ENCODE measurements around the gene LAMC1.

LAMC1 gene

DNA sequence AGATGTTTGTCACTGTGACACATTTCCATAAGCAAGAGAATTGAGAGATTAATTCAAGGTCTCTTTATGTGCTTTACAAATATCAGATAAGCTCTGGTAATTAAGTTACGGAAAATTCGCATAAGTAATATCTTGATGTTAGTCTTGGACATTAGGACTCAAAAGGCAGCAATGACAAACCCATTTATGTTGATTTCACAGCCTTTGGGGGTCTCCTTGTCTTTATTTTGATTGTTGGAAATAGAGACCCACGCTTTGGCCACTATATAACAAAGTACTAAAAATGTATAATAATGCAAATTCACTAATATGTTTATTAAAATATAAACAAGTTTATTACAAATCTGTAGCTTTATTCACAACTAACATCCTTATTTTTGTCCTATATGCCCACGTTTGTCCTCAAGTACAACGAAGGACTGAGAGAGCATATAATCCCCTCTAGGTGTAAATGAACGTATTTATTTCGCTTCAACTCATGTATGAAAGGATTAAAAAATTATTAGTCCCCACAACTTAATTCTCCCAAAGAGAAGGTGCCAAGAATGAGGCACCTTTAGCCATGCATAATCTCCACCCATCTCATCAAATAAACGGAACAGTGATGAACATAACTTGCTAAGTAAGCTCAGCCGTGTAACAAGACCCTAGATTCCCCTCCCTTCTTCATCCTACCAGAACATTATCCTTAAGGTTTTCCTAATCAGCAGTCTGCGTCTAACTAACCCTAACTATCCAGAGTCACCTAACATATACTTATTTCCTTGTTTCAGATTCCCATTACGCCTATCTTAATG is 1.6 kb upstream of the LAMC1 start:
- no peak for DNase-seq (ENCODE audit: low read depth in 2 of 2)

GRCh38 chr1:183022202-183023145 is 746 bp upstream of the LAMC1 start:
- no peak for DNase-seq (ENCODE audit: low read depth in 2 of 2)

- no peak for DNase-seq (ENCODE audit: low read depth in 2 of 2)
Observed at GRCh38 chr1:183023601-183024316, 539 bp downstream of the LAMC1 start.

DNA sequence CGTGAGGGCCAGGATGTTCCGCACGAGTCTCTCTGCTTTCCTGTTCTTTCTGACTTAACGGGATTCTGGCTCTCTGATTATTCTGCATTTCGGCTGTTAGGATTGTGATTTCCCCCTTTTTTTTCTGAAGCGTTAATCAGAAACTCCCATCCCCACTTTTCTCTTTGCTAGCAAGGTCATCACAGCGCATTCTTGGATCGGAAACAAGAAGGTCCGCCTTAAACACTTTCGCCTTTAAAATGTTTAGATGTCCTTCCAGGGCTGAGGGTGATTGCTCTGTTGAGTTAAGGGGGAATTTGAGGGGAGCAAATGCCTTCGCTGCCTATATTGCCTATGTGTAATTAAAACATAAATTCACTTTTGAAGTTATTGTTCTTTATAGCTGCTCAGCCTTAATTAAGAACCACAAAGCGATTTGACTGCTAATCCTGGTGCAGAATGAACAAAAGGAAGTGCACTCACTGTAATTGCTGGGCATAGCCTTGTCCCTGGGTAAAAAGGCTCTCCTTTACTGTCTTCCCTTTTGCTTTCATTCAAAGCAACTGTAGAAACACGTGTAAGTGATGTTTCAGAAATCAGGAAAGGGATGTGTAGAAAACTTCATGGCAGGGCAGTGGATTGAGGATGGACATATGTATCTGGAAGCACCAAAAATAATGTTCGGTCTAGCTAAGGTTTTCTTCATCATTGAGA is 1.2 kb downstream of the LAMC1 start:
- DNase-seq (ENCODE audit: low read depth in 2 of 2), result no peak

DNA sequence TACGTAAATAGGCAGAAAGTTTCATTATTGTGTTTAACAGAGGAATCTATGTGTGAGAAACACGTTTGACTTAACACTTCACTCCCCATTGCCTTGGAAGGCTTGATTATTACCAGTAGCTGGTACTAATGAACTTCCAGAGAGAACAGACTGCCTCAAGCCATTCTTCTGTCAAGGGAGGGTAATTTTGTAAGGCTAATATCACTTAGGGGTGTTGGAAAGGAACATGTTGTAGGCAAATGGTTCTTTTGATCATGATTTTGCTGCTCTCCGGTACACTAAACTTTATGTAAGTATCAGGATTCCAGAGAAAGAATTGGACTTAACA is 1.8 kb downstream of the LAMC1 start:
- no peak for DNase-seq (ENCODE audit: low read depth in 2 of 2)

- no peak for DNase-seq (ENCODE audit: low read depth in 2 of 2)
Observed at GRCh38 chr1:183025782-183026774, 2.9 kb downstream of the LAMC1 start.

DNA sequence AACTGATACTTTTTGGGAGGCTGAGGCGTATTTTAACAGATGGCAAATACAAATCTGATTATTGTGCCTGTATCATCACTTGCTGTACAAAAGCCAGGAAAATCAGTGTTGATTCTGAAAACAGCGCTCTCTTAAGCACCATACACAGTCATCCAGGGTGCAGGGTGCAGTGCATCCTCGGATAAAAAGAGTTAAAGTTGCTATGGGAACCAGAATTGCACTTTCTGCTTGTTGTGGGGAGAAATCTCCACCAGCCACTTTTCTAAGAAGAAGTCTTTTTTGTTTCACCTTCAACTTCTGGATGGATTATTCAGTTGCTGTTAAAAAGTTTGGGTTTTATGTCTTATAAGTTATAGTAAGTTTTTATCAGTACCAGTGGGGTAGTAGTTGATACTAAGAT is 3.8 kb downstream of the LAMC1 start:
- DNase-seq (ENCODE audit: low read depth in 2 of 2), result no peak

DNA sequence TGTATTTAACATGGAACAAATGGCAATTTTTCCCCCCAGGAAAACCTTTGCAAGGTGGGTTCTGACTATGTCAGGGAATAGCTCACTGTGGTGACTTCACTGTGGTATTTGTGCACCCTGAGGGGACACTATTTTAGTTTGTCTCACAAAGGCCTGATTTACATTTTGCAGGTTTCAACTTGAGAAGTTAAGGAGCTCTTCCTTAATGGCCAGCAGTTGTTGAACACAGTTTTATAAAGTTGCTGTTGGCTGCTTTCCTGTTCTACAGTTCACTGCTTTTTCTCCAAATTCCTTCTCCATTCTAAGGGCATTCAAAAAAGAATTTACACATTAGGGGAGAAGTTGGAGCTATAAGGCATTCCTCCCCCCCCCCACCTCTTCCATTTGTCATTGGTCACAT is 4.6 kb downstream of the LAMC1 start:
- DNase-seq (ENCODE audit: low read depth in 2 of 2), result no peak

- no peak for DNase-seq (ENCODE audit: low read depth in 2 of 2)
Observed at GRCh38 chr1:183029591-183030000, 6.4 kb downstream of the LAMC1 start.

GRCh38 chr1:183030053-183030452 is 6.8 kb downstream of the LAMC1 start:
- DNase-seq (ENCODE audit: low read depth in 2 of 2), result no peak

DNA sequence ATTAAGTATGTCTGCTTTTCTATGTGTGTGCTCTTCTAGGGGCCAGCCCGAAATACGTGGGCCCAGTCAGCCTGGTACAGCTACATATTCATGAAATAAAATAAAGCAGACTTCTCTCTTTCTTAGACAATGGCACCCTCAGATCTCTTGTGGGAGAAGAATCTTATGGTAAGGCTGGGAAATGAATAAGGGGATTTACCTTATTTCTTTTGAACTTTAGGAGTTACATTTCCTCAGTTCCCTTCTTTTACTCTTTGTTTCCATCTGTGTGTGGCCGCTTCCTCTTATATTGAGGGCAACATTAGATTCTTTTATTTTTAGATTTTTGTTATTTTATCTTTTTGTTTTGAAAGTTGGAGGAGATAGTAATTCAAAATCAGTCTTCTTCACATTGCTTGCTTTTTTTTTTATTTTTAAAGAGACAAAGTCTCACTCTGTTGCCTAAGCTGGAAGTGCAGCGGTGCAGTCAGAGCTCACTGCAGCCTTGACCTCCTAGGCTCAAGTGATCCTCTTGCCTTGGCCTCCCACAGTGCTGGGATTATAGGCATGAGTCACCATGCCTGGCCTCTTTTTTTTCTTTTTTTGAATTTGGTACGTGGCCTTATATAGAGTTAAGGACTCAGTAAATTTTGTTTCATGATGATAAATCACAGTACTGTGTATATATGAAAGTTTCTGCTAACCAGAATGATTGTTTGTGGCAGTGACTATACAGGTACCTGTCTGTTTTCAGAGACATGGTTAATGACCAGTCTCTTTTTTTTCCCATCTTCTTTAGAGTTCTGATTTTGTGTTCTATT is 9.1 kb downstream of the LAMC1 start:
- DNase-seq (ENCODE audit: low read depth in 2 of 2), result no peak

DNA sequence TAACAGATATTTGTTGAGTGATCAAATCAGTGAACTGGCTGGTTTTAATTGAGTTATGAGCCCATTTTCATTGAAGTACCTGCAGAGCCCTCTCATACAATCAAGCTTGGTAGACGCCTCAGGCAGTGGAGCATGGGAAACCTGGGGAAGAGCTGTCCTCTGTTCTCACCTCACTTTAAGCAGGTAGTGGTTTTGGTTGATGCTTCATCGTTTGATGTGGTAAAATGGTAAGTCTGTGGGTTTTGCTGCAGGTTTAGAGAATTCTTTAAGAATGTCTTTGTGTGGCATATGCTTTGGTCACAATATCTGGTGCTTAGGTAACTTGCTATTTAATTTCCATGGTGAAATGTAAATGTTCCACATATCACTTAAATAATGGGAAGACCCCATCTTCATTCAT is 10.0 kb downstream of the LAMC1 start:
- no peak for DNase-seq (ENCODE audit: low read depth in 2 of 2)

DNA sequence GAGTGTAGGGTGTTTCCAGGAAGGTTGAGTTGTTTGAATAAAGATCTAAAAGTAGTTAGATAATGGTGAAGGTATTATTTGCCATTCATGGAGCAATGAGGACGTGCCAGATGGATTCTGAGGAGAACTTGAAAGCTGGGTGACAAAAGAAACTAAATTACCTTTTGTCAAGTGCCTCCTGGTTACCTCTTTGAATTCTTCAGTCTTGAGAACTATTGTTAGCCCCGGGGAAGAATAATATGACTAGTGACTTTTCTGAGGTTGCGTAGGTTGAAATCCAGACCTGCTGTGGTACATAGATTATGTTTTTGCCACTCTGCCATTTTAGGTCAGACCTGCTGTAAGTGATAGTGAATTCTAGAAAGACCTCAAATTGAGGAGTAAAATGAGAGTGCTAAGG is 11.5 kb downstream of the LAMC1 start:
- DNase-seq (ENCODE audit: low read depth in 2 of 2), result no peak

- DNase-seq (ENCODE audit: low read depth in 2 of 2), result no peak
Observed at GRCh38 chr1:183038333-183038866, 15.2 kb downstream of the LAMC1 start.

DNA sequence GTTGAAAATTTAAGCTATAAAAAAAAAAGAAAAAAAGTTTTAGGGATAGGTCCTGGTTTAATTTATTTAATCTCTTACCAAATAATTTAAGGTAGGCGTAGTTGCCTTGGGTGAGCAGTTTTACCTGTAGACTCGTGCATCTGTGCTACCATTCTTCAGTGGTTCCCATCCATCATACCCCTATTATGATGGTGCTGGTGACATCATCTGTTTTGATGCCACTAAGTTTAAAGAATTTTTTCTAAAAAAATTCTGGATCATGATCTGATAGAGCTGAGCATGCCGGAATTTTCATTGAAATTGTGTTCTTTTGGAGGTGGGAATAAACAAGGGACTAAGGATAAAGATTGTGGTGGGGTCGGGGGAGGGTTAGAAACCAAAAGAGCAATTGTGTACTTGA is 15.7 kb downstream of the LAMC1 start:
- DNase-seq (ENCODE audit: low read depth in 2 of 2), result no peak

DNA sequence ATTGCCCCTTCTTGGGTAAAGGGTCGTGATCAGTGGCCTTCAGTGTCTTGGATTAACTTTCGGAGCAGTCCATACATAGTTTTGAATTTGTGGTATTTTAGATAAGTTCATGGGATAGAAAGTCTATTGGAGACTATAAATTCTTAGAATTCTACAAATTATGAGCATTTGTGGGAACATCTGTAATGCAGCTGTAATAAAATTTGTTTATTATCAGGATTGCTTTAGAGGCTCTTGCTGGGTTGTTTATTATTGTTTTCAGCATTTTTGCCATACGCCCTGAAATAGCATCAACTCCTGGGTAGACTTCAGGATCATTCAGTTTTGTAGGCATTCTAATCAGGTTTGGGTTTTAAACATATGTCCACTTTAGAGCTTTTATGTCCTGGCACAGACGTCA is 16.1 kb downstream of the LAMC1 start:
- DNase-seq (ENCODE audit: low read depth in 2 of 2), result no peak

DNA sequence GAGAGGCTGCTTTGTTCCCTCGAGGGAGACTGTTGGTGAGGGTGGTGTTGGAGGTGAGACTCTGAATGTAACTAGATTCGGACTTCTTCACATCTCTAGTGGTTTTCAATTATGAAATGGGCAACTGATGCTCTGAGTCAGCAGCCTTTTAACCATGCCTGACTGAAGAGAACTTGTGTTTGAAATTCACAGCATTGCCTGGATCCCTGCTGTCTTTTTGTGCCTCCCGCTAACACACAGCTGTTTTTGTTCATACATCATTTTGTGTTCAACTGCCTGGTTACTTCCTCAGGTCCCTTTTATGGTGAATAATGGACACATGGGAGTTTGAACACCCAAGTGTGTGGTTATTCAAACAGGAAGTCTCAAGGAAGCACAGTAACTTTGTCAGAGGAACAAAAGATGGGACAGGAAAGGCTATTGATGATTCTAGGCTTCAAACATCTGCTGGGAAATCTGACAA is 16.8 kb downstream of the LAMC1 start:
- DNase-seq (ENCODE audit: low read depth in 2 of 2), result no peak

DNA sequence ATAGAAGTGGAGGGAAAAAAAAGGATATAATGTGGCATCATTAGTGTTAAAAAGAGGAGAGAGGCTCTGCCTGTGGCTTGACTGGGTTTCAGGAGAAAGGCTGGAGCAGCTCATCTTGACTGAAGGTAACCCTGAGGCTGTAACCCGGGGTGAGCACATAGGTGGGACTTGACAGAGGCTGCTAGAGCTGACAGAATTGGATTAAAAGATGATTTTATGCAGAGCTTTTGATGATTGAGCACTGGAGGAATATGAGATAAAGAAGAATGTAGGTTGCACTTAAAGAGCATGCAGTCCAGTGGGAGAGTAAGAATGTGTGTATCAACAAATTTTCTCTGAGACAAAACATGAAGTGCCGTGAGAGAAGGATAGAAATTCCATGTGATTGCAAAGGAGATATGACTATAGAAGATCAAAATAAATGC is 17.3 kb downstream of the LAMC1 start:
- DNase-seq (ENCODE audit: low read depth in 2 of 2), result no peak

- DNase-seq (ENCODE audit: low read depth in 2 of 2), result no peak
Observed at GRCh38 chr1:183043254-183043653, 20.0 kb downstream of the LAMC1 start.
